GM23338 (cell line): ENCODE data around the gene RAB31. TPM values are rescaled to one million over a fixed set of nuclear protein-coding genes. Genes with fewer than 3 reads are reported as not detected.

Source experiments
- ATAC-seq: fragments of 200-7000 bp; cut with Tn5 transposase; 3 replicates; pipeline ENCODE4 v1.9.1; 2020
- DNase-seq: peaks from one replicate; pipeline ENCODE4 v3.0.0-alpha.2; 2015; ENCODE audit warnings: low spot score
- H2AFZ ChIP-seq: fragments of 200-600 bp; sonication (generic); 2 replicates; pipeline ENCODE4 v1.8.0; 2016; ENCODE audit warnings: antibody characterized with exemption, mild to moderate bottlenecking, moderate library complexity
- H3F3A ChIP-seq: fragments of 200-600 bp; sonication (generic); replicated peaks from 2 replicates; pipeline ENCODE4 v1.8.0; 2017; ENCODE audit warnings: antibody characterized with exemption, mixed run types, low read depth
- H3K27ac ChIP-seq: fragments of 200-600 bp; sonication (generic); 2 replicates; pipeline ENCODE4 v1.6.1; 2016; ENCODE audit warnings: low read depth
- H3K27me3 ChIP-seq: fragments of 200-600 bp; sonication (generic); 2 replicates; pipeline ENCODE4 v1.8.0; 2016; ENCODE audit warnings: mild to moderate bottlenecking, mixed run types, moderate library complexity; ENCODE audit not compliant: insufficient read depth
- H3K36me3 ChIP-seq: fragments of 200-600 bp; sonication (generic); 2 replicates; pipeline ENCODE4 v1.8.0; 2016; ENCODE audit warnings: mild to moderate bottlenecking; ENCODE audit not compliant: insufficient read depth
- H3K4me1 ChIP-seq: fragments of 200-600 bp; sonication (generic); 2 replicates; pipeline ENCODE4 v1.8.0; 2016; ENCODE audit warnings: mild to moderate bottlenecking, moderate library complexity; ENCODE audit not compliant: insufficient read depth
- H3K4me2 ChIP-seq: fragments of 200-600 bp; sonication (generic); 2 replicates; pipeline ENCODE4 v1.7.1; 2017; ENCODE audit warnings: mixed run types
- H3K4me3 ChIP-seq: fragments of 200-600 bp; sonication (generic); 2 replicates; pipeline ENCODE4 v1.6.1; 2016; ENCODE audit warnings: mixed run types
- H3K79me2 ChIP-seq: fragments of 200-600 bp; sonication (generic); replicated peaks from 2 replicates; pipeline ENCODE4 v1.8.0; 2017; ENCODE audit warnings: mild to moderate bottlenecking; ENCODE audit not compliant: insufficient read depth
- H3K9me2 ChIP-seq: fragments of 200-600 bp; sonication (generic); 2 replicates; pipeline ENCODE4 v1.8.0; 2017; ENCODE audit not compliant: insufficient read depth
- H4K20me1 ChIP-seq: fragments of 200-600 bp; sonication (generic); replicated peaks from 2 replicates; pipeline ENCODE4 v1.8.0; 2017; ENCODE audit warnings: mild to moderate bottlenecking; ENCODE audit not compliant: insufficient read depth
- H3K27ac Mint-ChIP-seq: 2 replicates; pipeline ENCODE4 v1.8.0; 2020; ENCODE audit warnings: inconsistent platforms, mild to moderate bottlenecking, moderate library complexity, mixed read lengths
- H3K27me3 Mint-ChIP-seq: 3 replicates; pipeline ENCODE4 v1.8.0; 2022; ENCODE audit warnings: low read depth, mild to moderate bottlenecking, moderate library complexity, mixed read lengths, inconsistent platforms; ENCODE audit not compliant: insufficient read depth, poor library complexity
- H3K36me3 Mint-ChIP-seq: 3 replicates; pipeline ENCODE4 v1.8.0; 2021; ENCODE audit warnings: low read depth, mild to moderate bottlenecking, inconsistent platforms, moderate library complexity, mixed read lengths
- H3K4me1 Mint-ChIP-seq: 3 replicates; pipeline ENCODE4 v1.8.0; 2020; ENCODE audit warnings: mild to moderate bottlenecking, inconsistent platforms, mixed read lengths
- H3K4me3 Mint-ChIP-seq: 3 replicates; pipeline ENCODE4 v1.8.0; 2021; ENCODE audit warnings: moderate library complexity, mild to moderate bottlenecking, inconsistent platforms, mixed read lengths
- H3K9me3 Mint-ChIP-seq: 3 replicates; pipeline ENCODE4 v1.8.0; 2020; ENCODE audit warnings: moderate library complexity, mild to moderate bottlenecking, inconsistent platforms, mixed read lengths
- CREB1 ChIP-seq: fragments of 250-450 bp; sonication (Bioruptor Pico); IDR thresholded peaks from 2 replicates; pipeline ENCODE4 v1.5.0; 2020; ENCODE audit warnings: low read depth, mild to moderate bottlenecking, moderate library complexity
- EZH2 ChIP-seq: fragments of 200-600 bp; sonication (generic); IDR thresholded peaks from one replicate; pipeline ENCODE4 v1.8.0; 2017; ENCODE audit warnings: antibody characterized with exemption, mild to moderate bottlenecking, low read depth; ENCODE audit not compliant: unreplicated experiment
- EZH2phosphoT487 ChIP-seq: fragments of 200-600 bp; sonication (generic); IDR thresholded peaks from one replicate; pipeline ENCODE4 v1.8.1; 2018; ENCODE audit warnings: antibody characterized with exemption; ENCODE audit not compliant: unreplicated experiment
- JUNB ChIP-seq: IDR thresholded peaks from one replicate; pipeline ENCODE4 v1.6.1; 2016; ENCODE audit warnings: antibody characterized with exemption; ENCODE audit not compliant: unreplicated experiment
- NANOG ChIP-seq: IDR thresholded peaks from 2 replicates; pipeline ENCODE4 v1.6.1; 2016; ENCODE audit warnings: antibody characterized with exemption, borderline replicate concordance
- POLR2AphosphoS5 ChIP-seq: IDR thresholded peaks from 2 replicates; pipeline ENCODE4 v1.6.1; 2016; ENCODE audit warnings: antibody characterized with exemption, low read depth
- STAT1 ChIP-seq: IDR thresholded peaks from one replicate; pipeline ENCODE4 v1.6.1; 2016; ENCODE audit warnings: antibody characterized with exemption; ENCODE audit not compliant: unreplicated experiment
- ZNF114 ChIP-seq: fragments of 250-450 bp; sonication (Bioruptor Pico); IDR thresholded peaks from 2 replicates; pipeline ENCODE4 v1.5.0; 2020; ENCODE audit warnings: mild to moderate bottlenecking, moderate library complexity
- ZNF331 ChIP-seq: fragments of 250-450 bp; sonication (Bioruptor Pico); IDR thresholded peaks from 2 replicates; pipeline ENCODE4 v1.5.0; 2020; ENCODE audit warnings: low read depth, mild to moderate bottlenecking, moderate library complexity
- polyA plus RNA-seq: library from polyadenylated mRNA; unstranded; fragments of >200 nt; fragmentation: Nextera tagmentation; extraction: Ambion mirVana; gene quantifications from 2 replicates; pipeline ENCODE4 v1.2.1, GENCODE V29; 2016
- total RNA-seq: library from RNA; depleted of rRNA; stranded (reverse); fragments of >200 nt; shearing (Covaris generic); gene quantifications from 2 replicates; pipeline ENCODE4 v1.2.3, GENCODE V29; 2014
- TF ChIP-seq, protein P1 (sequence below), 2 experiments: fragments of 200-600 bp in 1 of 2; sonication (generic) in 1 of 2; conservative IDR thresholded peaks; 2 replicates each; pipeline versions ENCODE4 v1.5.1 to v1.6.1; 2016 to 2017; ENCODE audit warnings: antibody characterized with exemption in 2 of 2, low read depth in 2 of 2, mild to moderate bottlenecking in 2 of 2, moderate library complexity in 1 of 2
- TF ChIP-seq, protein P2 (sequence below): fragments of 250-450 bp; sonication (Bioruptor Pico); IDR thresholded peaks from 2 replicates; pipeline ENCODE4 v1.5.0; 2020; ENCODE audit warnings: mild to moderate bottlenecking, moderate library complexity
- TF ChIP-seq, protein P3 (sequence below): IDR thresholded peaks from one replicate; pipeline ENCODE4 v1.6.1; 2018; ENCODE audit warnings: antibody characterized with exemption; ENCODE audit not compliant: unreplicated experiment
- TF ChIP-seq, protein P4 (sequence below): IDR thresholded peaks from 2 replicates; pipeline ENCODE4 v1.6.1; 2016; ENCODE audit warnings: antibody characterized with exemption

Gene RAB31
- total and polyA plus RNA-seq, 2 experiments from 2014 or later: 33.8 to 46.1 TPM

DNA sequence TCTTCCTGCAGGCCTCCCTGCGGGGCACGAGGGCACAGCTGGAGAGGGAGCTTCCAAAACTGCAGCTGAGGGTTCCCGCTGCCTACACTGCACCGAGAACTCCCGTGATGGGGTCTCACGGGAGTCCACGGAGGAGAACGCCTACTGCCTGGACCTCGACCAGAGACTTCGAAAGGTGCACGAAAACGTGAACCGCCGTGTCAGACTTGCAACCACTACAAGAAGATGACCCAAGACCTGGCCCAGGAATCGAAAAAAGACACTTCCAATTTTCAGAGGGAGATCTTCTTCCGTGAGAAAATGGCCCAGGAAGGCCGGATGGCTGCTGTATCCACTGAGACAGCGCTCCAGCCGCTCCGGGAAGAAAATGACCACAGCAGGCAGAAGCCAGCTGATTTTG lies 124.8 kb downstream of the RAB31 start:
- no peak overlapping the region for H3K4me2 ChIP-seq
- Mint-ChIP-seq H3K4me1 (peaks cover 32% of the 10 kb centered on the region), H3K4me3 (no peak overlapping the region), H3K27ac (no peak overlapping the region), H3K27me3 (peaks cover 8% of the 10 kb centered on the region), H3K9me3 (no peaks in the 10 kb centered on the region; the same call in 2 of the 3 replicates), H3K36me3 (no peaks in the 10 kb centered on the region; the same call in 2 of the 3 replicates)
- H4K20me1 ChIP-seq: no peaks in the 10 kb centered on the region
- no peak for TF ChIP-seq JUNB
- no peak for TF ChIP-seq EZH2phosphoT487
- no peak for TF ChIP-seq STAT1
- no peak for TF ChIP-seq ZNF331 (CRISPR knock-in tag)
- TF ChIP-seq, protein P1, sequence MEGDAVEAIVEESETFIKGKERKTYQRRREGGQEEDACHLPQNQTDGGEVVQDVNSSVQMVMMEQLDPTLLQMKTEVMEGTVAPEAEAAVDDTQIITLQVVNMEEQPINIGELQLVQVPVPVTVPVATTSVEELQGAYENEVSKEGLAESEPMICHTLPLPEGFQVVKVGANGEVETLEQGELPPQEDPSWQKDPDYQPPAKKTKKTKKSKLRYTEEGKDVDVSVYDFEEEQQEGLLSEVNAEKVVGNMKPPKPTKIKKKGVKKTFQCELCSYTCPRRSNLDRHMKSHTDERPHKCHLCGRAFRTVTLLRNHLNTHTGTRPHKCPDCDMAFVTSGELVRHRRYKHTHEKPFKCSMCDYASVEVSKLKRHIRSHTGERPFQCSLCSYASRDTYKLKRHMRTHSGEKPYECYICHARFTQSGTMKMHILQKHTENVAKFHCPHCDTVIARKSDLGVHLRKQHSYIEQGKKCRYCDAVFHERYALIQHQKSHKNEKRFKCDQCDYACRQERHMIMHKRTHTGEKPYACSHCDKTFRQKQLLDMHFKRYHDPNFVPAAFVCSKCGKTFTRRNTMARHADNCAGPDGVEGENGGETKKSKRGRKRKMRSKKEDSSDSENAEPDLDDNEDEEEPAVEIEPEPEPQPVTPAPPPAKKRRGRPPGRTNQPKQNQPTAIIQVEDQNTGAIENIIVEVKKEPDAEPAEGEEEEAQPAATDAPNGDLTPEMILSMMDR (conservative IDR thresholded peaks at IDR 0.05; ENCODE audit: low read depth in 2 of 2): no peak
- TF ChIP-seq, protein P2, sequence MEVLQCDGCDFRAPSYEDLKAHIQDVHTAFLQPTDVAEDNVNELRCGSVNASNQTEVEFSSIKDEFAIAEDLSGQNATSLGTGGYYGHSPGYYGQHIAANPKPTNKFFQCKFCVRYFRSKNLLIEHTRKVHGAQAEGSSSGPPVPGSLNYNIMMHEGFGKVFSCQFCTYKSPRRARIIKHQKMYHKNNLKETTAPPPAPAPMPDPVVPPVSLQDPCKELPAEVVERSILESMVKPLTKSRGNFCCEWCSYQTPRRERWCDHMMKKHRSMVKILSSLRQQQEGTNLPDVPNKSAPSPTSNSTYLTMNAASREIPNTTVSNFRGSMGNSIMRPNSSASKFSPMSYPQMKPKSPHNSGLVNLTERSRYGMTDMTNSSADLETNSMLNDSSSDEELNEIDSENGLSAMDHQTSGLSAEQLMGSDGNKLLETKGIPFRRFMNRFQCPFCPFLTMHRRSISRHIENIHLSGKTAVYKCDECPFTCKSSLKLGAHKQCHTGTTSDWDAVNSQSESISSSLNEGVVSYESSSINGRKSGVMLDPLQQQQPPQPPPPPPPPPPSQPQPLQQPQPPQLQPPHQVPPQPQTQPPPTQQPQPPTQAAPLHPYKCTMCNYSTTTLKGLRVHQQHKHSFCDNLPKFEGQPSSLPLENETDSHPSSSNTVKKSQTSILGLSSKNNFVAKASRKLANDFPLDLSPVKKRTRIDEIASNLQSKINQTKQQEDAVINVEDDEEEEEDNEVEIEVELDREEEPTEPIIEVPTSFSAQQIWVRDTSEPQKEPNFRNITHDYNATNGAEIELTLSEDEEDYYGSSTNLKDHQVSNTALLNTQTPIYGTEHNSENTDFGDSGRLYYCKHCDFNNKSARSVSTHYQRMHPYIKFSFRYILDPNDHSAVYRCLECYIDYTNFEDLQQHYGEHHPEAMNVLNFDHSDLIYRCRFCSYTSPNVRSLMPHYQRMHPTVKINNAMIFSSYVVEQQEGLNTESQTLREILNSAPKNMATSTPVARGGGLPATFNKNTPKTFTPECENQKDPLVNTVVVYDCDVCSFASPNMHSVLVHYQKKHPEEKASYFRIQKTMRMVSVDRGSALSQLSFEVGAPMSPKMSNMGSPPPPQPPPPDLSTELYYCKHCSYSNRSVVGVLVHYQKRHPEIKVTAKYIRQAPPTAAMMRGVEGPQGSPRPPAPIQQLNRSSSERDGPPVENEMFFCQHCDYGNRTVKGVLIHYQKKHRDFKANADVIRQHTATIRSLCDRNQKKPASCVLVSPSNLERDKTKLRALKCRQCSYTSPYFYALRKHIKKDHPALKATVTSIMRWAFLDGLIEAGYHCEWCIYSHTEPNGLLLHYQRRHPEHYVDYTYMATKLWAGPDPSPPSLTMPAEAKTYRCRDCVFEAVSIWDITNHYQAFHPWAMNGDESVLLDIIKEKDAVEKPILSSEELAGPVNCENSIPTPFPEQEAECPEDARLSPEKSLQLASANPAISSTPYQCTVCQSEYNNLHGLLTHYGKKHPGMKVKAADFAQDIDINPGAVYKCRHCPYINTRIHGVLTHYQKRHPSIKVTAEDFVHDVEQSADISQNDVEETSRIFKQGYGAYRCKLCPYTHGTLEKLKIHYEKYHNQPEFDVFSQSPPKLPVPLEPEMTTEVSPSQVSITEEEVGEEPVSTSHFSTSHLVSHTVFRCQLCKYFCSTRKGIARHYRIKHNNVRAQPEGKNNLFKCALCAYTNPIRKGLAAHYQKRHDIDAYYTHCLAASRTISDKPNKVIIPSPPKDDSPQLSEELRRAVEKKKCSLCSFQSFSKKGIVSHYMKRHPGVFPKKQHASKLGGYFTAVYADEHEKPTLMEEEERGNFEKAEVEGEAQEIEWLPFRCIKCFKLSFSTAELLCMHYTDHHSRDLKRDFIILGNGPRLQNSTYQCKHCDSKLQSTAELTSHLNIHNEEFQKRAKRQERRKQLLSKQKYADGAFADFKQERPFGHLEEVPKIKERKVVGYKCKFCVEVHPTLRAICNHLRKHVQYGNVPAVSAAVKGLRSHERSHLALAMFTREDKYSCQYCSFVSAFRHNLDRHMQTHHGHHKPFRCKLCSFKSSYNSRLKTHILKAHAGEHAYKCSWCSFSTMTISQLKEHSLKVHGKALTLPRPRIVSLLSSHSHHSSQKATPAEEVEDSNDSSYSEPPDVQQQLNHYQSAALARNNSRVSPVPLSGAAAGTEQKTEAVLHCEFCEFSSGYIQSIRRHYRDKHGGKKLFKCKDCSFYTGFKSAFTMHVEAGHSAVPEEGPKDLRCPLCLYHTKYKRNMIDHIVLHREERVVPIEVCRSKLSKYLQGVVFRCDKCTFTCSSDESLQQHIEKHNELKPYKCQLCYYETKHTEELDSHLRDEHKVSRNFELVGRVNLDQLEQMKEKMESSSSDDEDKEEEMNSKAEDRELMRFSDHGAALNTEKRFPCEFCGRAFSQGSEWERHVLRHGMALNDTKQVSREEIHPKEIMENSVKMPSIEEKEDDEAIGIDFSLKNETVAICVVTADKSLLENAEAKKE (CRISPR knock-in tag): no peak
- TF ChIP-seq POLR2AphosphoS5: no peak
- no peak for TF ChIP-seq CREB1
- TF ChIP-seq, protein P3, sequence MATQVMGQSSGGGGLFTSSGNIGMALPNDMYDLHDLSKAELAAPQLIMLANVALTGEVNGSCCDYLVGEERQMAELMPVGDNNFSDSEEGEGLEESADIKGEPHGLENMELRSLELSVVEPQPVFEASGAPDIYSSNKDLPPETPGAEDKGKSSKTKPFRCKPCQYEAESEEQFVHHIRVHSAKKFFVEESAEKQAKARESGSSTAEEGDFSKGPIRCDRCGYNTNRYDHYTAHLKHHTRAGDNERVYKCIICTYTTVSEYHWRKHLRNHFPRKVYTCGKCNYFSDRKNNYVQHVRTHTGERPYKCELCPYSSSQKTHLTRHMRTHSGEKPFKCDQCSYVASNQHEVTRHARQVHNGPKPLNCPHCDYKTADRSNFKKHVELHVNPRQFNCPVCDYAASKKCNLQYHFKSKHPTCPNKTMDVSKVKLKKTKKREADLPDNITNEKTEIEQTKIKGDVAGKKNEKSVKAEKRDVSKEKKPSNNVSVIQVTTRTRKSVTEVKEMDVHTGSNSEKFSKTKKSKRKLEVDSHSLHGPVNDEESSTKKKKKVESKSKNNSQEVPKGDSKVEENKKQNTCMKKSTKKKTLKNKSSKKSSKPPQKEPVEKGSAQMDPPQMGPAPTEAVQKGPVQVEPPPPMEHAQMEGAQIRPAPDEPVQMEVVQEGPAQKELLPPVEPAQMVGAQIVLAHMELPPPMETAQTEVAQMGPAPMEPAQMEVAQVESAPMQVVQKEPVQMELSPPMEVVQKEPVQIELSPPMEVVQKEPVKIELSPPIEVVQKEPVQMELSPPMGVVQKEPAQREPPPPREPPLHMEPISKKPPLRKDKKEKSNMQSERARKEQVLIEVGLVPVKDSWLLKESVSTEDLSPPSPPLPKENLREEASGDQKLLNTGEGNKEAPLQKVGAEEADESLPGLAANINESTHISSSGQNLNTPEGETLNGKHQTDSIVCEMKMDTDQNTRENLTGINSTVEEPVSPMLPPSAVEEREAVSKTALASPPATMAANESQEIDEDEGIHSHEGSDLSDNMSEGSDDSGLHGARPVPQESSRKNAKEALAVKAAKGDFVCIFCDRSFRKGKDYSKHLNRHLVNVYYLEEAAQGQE: no peak
- TF ChIP-seq, protein P4, sequence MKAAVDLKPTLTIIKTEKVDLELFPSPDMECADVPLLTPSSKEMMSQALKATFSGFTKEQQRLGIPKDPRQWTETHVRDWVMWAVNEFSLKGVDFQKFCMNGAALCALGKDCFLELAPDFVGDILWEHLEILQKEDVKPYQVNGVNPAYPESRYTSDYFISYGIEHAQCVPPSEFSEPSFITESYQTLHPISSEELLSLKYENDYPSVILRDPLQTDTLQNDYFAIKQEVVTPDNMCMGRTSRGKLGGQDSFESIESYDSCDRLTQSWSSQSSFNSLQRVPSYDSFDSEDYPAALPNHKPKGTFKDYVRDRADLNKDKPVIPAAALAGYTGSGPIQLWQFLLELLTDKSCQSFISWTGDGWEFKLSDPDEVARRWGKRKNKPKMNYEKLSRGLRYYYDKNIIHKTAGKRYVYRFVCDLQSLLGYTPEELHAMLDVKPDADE: no peak
- TF ChIP-seq ZNF114 (CRISPR knock-in tag): no peak
- TF ChIP-seq EZH2: no peak
- TF ChIP-seq NANOG: no peak
- H3K36me3 ChIP-seq: no peaks in the 10 kb centered on the region
- H3F3A ChIP-seq: no peaks in the 10 kb centered on the region
- no peak for ATAC-seq
- H3K79me2 ChIP-seq: no peaks in the 10 kb centered on the region
- H2AFZ ChIP-seq: no peak overlapping the region
- no peak overlapping the region for H3K4me3 ChIP-seq
- DNase-seq: no peak
- H3K27ac ChIP-seq: no peak overlapping the region
- H3K9me2 ChIP-seq: no peaks in the 10 kb centered on the region; the same call in 1 of the 2 replicates
- no peaks in the 10 kb centered on the region for H3K27me3 ChIP-seq
- peaks cover 23% of the 10 kb centered on the region for H3K4me1 ChIP-seq
